HepG2 (cell line): Measurements from ENCODE around the gene FGA. TPM values are rescaled to one million over a fixed set of nuclear protein-coding genes. Genes with fewer than 3 reads are reported as not detected.

Experiments used
- CBX2 ChIP-seq, 2 experiments: fragments of 200-600 bp in 1 of 2; sonication (generic); formaldehyde crosslinking in 1 of 2; IDR thresholded peaks; 2 replicates each; pipeline versions ENCODE4 v1.7.0 to v1.8.1; 2018 to 2022; ENCODE audit warnings: low read depth in 2 of 2, low read length in 1 of 2, mild to moderate bottlenecking in 1 of 2, missing genetic modification reagents in 1 of 2
- FOXK1 ChIP-seq: sonication (generic); formaldehyde crosslinking; IDR thresholded peaks from 2 replicates; pipeline ENCODE4 v1.4.0; 2020; ENCODE audit warnings: low read depth, missing genetic modification reagents, borderline replicate concordance
- FOXO4 ChIP-seq: sonication (generic); formaldehyde crosslinking; conservative IDR thresholded peaks from 2 replicates; pipeline ENCODE4 v1.8.1; 2023; ENCODE audit warnings: missing genetic modification reagents
- KMT2B ChIP-seq: IDR thresholded peaks from 2 replicates; pipeline ENCODE4 v1.6.1; 2016; ENCODE audit warnings: missing genetic modification reagents, missing compliant biosample characterization
- MXD4 ChIP-seq: IDR thresholded peaks from 2 replicates; pipeline ENCODE4 v1.6.1; 2016; ENCODE audit warnings: mild to moderate bottlenecking, missing biosample characterization, missing genetic modification reagents
- NCOR1 ChIP-seq: fragments of 200-600 bp; sonication (generic); IDR thresholded peaks from 2 replicates; pipeline ENCODE4 v1.7.0; 2017; ENCODE audit warnings: antibody characterized with exemption, low read length, borderline replicate concordance
- PAX8 ChIP-seq: sonication (generic); formaldehyde crosslinking; IDR thresholded peaks from 2 replicates; pipeline ENCODE4 v1.8.0; 2022; ENCODE audit warnings: mild to moderate bottlenecking, missing genetic modification reagents, borderline replicate concordance
- SOX5 ChIP-seq: IDR thresholded peaks from 2 replicates; pipeline ENCODE4 v1.6.1; 2016; ENCODE audit warnings: borderline replicate concordance
- SRF ChIP-seq: IDR thresholded peaks from 2 replicates; pipeline ENCODE4 v1.6.1; 2011; ENCODE audit warnings: mild to moderate bottlenecking, low read depth, low read length, moderate library complexity
- SRSF9 ChIP-seq: fragments of 200-400 bp; formaldehyde crosslinking; IDR thresholded peaks from 2 replicates; pipeline ENCODE4 v1.6.1; 2018; ENCODE audit warnings: borderline replicate concordance, mild to moderate bottlenecking, low read depth, low read length; ENCODE audit not compliant: insufficient read depth, poor library complexity, severe bottlenecking
- ZNF337 ChIP-seq: sonication (generic); formaldehyde crosslinking; IDR thresholded peaks from 2 replicates; pipeline ENCODE4 v1.5.1; 2020; ENCODE audit warnings: missing genetic modification reagents, low read depth, mild to moderate bottlenecking, borderline replicate concordance
- ZNF746 ChIP-seq: sonication (generic); formaldehyde crosslinking; IDR thresholded peaks from 2 replicates; pipeline ENCODE4 v1.8.0; 2022; ENCODE audit warnings: mild to moderate bottlenecking, missing genetic modification reagents
- polyA plus RNA-seq, 8 experiments: library from polyadenylated mRNA; depleted of rRNA in 3 of 8; stranded (reverse) in 7 of 8; unstranded in 1 of 8; fragments of >200 nt; fragmentation: Illumina TruSeq in 4 of 8; extraction: Trizol in 4 of 8; gene quantifications; 2 replicates each; pipeline versions ENCODE4 v1.2.1 to v1.2.3, GENCODE V29; 2011 to 2016; ENCODE audit warnings: low read depth in 4 of 8, missing spikeins in 1 of 8, mixed read lengths in 1 of 8; ENCODE audit not compliant: insufficient read depth in 1 of 8
- total RNA-seq, 5 experiments: library from RNA; depleted of rRNA; stranded (reverse); fragments of >200 nt; fragmentation: Illumina TruSeq; extraction: Trizol; gene quantifications; 2 replicates each; pipeline ENCODE4 v1.2.3, GENCODE V29; 2016; ENCODE audit warnings: low read depth in 1 of 5
- TF ChIP-seq, protein P1 (sequence below): sonication (generic); formaldehyde crosslinking; IDR thresholded peaks from 2 replicates; pipeline ENCODE4 v1.4.0; 2020; ENCODE audit warnings: missing genetic modification reagents, borderline replicate concordance
- TF ChIP-seq, protein P2 (sequence below): sonication (generic); formaldehyde crosslinking; IDR thresholded peaks from 2 replicates; pipeline ENCODE4 v1.5.0; 2020; ENCODE audit warnings: mild to moderate bottlenecking, missing genetic modification reagents
- TF ChIP-seq, protein P3 (sequence below): sonication (generic); formaldehyde crosslinking; IDR thresholded peaks from 2 replicates; pipeline ENCODE4 v1.4.0; 2020; ENCODE audit warnings: missing genetic modification reagents

Gene FGA
- total and polyA plus RNA-seq, 2 of the 13 experiments (the other 11 are each of a cell fraction or from before 2014, with no cell fraction given) = 640 to 1,523 TPM

DNA sequence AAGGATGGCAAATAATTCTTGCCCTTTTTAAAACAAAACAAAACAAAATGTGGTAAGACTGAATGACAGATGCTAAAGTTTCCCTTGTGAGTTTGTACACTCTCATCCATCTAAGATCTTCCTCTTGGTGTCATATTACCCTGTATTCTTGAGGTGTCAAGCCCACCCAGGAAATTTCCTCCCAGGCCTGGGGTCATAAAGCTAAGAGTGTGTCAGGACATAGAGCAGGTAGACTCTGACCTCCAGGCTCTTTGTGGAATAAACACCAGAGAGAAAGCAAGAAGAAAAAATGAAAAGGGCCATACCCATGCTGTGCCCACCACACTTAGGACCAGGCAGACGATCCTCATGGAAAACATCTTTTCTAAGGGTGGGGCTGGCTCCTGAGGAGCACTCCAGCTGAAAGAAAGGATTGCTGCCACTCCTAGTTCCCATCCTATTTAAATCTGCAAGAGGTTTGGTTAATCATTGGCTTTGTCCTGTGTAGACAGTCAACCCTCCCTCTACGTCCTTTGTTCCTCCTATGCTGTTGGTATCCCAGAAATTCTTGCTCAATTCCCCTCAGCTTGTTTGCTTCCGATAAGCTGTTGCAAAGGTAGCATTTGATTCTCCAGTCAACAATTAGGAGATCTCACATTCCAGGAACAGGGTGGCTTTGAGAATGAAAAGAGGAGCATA, at the start of gene FGA (continued):
- TF ChIP-seq FOXO4 (CRISPR knock-in tag) (0 out of 2 replicates have a peak, but pooled peaks have one; percentile 55), CBX2 (IDR thresholded peaks at IDR 0.05; ENCODE audit: low read depth, low read length) (no peak), CBX2 (CRISPR knock-in tag; IDR thresholded peaks at IDR 0.05; ENCODE audit: low read depth) (no peak), ZNF337 (CRISPR knock-in tag) (no peak), NCOR1 (peak; percentile 96; the same call in 1 of the 2 replicates), SOX5 (CRISPR knock-in tag) (peak; percentile 99), PAX8 (no peak), SRF (0 out of 2 replicates have a peak, but pooled peaks have one; percentile 30), SRSF9 (no peak), ZNF746 (peak; percentile 96), MXD4 (CRISPR knock-in tag) (no peak), KMT2B (CRISPR knock-in tag) (peak; percentile 63; the same call in 1 of the 2 replicates), FOXK1 (CRISPR knock-in tag) (peak; percentile 96)
- TF ChIP-seq, protein P1, sequence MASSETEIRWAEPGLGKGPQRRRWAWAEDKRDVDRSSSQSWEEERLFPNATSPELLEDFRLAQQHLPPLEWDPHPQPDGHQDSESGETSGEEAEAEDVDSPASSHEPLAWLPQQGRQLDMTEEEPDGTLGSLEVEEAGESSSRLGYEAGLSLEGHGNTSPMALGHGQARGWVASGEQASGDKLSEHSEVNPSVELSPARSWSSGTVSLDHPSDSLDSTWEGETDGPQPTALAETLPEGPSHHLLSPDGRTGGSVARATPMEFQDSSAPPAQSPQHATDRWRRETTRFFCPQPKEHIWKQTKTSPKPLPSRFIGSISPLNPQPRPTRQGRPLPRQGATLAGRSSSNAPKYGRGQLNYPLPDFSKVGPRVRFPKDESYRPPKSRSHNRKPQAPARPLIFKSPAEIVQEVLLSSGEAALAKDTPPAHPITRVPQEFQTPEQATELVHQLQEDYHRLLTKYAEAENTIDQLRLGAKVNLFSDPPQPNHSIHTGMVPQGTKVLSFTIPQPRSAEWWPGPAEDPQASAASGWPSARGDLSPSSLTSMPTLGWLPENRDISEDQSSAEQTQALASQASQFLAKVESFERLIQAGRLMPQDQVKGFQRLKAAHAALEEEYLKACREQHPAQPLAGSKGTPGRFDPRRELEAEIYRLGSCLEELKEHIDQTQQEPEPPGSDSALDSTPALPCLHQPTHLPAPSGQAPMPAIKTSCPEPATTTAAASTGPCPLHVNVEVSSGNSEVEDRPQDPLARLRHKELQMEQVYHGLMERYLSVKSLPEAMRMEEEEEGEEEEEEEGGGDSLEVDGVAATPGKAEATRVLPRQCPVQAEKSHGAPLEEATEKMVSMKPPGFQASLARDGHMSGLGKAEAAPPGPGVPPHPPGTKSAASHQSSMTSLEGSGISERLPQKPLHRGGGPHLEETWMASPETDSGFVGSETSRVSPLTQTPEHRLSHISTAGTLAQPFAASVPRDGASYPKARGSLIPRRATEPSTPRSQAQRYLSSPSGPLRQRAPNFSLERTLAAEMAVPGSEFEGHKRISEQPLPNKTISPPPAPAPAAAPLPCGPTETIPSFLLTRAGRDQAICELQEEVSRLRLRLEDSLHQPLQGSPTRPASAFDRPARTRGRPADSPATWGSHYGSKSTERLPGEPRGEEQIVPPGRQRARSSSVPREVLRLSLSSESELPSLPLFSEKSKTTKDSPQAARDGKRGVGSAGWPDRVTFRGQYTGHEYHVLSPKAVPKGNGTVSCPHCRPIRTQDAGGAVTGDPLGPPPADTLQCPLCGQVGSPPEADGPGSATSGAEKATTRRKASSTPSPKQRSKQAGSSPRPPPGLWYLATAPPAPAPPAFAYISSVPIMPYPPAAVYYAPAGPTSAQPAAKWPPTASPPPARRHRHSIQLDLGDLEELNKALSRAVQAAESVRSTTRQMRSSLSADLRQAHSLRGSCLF (CRISPR knock-in tag) = no peak; the same call in 1 of the 2 replicates
- TF ChIP-seq, protein P2, sequence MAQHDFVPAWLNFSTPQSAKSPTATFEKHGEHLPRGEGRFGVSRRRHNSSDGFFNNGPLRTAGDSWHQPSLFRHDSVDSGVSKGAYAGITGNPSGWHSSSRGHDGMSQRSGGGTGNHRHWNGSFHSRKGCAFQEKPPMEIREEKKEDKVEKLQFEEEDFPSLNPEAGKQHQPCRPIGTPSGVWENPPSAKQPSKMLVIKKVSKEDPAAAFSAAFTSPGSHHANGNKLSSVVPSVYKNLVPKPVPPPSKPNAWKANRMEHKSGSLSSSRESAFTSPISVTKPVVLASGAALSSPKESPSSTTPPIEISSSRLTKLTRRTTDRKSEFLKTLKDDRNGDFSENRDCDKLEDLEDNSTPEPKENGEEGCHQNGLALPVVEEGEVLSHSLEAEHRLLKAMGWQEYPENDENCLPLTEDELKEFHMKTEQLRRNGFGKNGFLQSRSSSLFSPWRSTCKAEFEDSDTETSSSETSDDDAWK (CRISPR knock-in tag) = no peak
- TF ChIP-seq, protein P3, sequence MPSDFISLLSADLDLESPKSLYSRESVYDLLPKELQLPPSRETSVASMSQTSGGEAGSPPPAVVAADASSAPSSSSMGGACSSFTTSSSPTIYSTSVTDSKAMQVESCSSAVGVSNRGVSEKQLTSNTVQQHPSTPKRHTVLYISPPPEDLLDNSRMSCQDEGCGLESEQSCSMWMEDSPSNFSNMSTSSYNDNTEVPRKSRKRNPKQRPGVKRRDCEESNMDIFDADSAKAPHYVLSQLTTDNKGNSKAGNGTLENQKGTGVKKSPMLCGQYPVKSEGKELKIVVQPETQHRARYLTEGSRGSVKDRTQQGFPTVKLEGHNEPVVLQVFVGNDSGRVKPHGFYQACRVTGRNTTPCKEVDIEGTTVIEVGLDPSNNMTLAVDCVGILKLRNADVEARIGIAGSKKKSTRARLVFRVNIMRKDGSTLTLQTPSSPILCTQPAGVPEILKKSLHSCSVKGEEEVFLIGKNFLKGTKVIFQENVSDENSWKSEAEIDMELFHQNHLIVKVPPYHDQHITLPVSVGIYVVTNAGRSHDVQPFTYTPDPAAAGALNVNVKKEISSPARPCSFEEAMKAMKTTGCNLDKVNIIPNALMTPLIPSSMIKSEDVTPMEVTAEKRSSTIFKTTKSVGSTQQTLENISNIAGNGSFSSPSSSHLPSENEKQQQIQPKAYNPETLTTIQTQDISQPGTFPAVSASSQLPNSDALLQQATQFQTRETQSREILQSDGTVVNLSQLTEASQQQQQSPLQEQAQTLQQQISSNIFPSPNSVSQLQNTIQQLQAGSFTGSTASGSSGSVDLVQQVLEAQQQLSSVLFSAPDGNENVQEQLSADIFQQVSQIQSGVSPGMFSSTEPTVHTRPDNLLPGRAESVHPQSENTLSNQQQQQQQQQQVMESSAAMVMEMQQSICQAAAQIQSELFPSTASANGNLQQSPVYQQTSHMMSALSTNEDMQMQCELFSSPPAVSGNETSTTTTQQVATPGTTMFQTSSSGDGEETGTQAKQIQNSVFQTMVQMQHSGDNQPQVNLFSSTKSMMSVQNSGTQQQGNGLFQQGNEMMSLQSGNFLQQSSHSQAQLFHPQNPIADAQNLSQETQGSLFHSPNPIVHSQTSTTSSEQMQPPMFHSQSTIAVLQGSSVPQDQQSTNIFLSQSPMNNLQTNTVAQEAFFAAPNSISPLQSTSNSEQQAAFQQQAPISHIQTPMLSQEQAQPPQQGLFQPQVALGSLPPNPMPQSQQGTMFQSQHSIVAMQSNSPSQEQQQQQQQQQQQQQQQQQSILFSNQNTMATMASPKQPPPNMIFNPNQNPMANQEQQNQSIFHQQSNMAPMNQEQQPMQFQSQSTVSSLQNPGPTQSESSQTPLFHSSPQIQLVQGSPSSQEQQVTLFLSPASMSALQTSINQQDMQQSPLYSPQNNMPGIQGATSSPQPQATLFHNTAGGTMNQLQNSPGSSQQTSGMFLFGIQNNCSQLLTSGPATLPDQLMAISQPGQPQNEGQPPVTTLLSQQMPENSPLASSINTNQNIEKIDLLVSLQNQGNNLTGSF (CRISPR knock-in tag) = no peak
